ENCODE measurements around the gene ZDHHC8.

DNA sequence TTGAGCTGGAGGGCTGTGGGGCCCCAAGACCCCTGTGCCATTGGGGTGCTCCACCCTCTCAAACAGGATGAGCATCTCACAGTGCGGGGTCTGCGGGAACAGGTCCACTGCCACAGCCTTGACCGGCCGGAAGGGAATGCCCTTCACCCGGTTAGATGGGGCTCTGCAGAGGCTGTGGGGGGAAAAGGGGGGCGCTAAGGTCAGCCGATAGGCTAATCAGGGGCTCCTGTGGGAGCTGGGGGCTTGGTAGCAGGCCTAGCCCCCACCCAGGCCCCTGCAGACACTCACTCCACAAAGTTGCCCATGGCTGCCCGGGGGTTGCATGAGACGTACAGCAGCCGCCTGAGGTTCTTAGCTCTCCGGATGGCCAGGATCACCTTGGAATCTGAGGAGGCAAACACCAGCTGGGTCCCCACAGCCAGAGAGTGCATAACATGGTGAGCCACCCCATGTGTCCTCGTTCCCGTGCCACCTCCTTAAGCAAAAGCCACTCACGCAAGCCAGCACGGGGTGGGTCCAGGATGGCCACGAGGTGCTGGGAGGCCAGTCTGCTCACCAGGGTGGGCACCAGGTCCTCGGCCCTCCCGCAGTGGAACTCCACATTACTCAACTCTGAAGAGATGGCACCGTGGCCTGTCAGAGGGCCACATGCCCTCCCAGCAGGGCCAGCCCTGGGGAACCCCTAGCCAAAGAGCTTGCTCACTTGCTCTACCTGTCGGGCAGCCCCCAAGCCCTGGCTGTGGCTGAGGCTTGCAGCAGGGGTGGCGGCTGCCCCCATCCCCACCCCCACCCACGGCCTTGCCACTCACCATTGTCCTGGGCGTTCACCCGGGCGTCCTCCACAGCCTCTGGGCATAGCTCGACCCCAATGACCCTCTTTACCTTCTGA is 18.7 kb upstream of the ZDHHC8 start:
- no peak for TF ChIP-seq POLR2A (IDR thresholded peaks at IDR 0.05; ENCODE audit: low read depth, low read length)
- no peak for TF ChIP-seq POLR2AphosphoS5 (IDR thresholded peaks at IDR 0.05; ENCODE audit: low read depth, low read length)
